ENCODE results near the gene TXNL4A.
"Not testable (repeated sequence)": the region's sequence is repeated elsewhere in the genome, so short reads cannot be mapped to it uniquely, and the experiment has no call there.

The TXNL4A gene

DNA sequence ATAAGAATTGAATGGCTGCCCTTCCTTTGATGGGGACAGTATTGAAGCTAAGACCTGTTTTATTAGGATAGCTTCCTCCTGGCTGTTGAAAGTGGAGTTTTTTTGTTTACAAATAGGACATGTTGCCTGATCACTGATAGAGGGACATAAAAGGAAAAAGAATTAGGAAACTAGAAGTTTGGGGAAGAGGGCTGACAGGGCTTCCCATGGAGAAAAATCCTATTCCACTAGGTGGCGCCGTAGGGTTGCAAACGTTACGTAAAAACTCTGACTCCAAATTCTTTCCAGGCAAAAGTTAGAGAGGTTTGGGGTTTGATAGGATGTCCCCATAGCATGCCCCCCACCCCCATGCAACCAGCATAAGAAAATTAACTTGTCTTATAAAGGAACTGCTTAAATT lies 34.8 kb upstream of the TXNL4A start:
- Histone ChIP-seq H4K20me1 (no peaks in the 10 kb centered on the region), H3K4me1 (no peaks in the 10 kb centered on the region), H3K4me3 (no peak overlapping the region), H3K9me3 (peaks cover 91% of the 10 kb centered on the region), H3K9ac (no peak overlapping the region), H3K4me2 (no peak overlapping the region), H3K36me3 (peaks cover 11% of the 10 kb centered on the region; the same call in 1 of the 2 replicates), H3K27me3 (no peaks in the 10 kb centered on the region), H3K27ac (no peak overlapping the region)
- TF ChIP-seq Cebpa-rat (IDR thresholded peaks at IDR 0.05), result no peak

DNA sequence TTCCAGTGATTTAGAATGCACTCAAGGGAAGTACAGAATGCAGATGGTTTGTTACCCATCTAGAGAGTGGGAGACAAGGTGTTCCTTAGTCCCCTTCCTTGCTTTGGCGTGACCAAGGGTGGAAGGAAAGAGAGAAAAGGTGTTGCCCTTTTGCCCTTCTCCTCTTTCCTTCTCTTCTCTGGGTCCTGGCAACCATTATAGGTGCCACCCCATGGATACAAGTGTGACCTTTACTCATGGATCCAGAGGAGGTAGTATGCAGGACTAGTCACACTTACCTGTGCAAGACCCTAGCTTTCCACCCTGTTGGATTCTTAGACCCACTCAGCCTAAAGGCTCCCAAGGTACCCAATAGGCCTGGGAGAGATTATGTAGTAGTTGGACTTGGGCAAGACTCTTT lies 34.2 kb upstream of the TXNL4A start:
- H3K27me3 ChIP-seq, result no peaks in the 10 kb centered on the region
- no peak overlapping the region for H3K9ac ChIP-seq
- H4K20me1 ChIP-seq, result no peaks in the 10 kb centered on the region
- H3K4me3 ChIP-seq, result peak overlapping the region; percentile 45; the same call in 1 of the 2 replicates
- TF ChIP-seq Cebpa-rat (IDR thresholded peaks at IDR 0.05), result no peak
- H3K36me3 ChIP-seq, result peaks cover 11% of the 10 kb centered on the region; the same call in 1 of the 2 replicates
- no peaks in the 10 kb centered on the region for H3K4me1 ChIP-seq
- peaks cover 91% of the 10 kb centered on the region for H3K9me3 ChIP-seq
- no peak overlapping the region for H3K27ac ChIP-seq
- no peak overlapping the region for H3K4me2 ChIP-seq

DNA sequence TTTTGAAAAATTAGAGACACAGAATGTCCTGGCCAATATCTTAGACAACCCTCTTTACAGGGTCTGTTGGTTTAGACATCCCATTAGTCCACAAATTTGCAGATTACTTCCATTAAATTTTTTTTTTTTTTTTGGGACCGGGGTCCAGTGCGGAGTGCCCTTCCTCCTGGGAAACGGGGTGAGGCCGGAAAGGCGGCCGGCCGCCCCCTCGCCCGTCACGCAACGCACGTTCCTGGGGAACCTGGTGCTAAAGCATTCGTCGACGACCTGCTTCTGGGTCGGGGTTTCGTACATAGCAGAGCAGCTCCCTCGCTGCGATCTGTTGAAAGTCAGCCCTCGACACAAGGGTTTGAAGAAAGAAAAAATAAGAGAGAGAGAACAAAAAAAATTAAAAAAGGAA lies 24.4 kb upstream of the TXNL4A start:
- no peak overlapping the region for H3K27ac ChIP-seq

DNA sequence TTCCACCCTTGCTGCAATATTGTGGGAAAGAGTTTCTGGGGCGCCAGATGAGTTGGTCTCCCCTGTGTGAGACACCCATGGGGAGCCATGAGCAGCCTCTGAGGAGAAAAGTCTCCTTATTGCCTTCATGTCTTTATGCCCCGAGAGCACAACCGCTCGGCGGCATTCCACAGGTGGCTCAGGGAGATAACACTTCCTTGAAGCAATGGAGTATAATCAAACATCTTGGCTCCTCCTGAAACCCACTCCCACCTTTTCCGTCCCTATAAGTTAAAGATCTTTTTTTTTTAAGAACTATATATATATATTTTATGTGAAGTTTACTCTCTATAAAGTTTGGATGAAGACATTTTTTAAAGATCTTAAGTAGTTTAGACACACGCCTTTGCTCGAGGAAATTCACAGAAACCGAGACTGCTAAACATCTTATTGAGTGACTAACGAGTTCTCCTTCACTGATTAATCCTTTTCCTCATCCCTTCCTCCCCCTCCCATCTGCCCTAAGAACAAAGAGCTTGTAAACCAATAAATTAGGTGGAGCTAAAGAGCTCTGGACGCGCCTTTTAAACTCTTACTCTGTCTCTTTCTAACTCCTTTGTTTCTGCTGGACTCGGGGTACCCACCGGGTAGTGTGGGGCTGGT lies 23.3 kb upstream of the TXNL4A start:
- H3K27me3 ChIP-seq, H3K9ac ChIP-seq, H3K4me3 ChIP-seq, H3K4me1 ChIP-seq, H3K27ac ChIP-seq, H4K20me1 ChIP-seq, H3K4me2 ChIP-seq: not testable (repeated sequence)
- Histone ChIP-seq H3K9me3 (peaks cover 43% of the 10 kb centered on the region), H3K36me3 (peaks cover 11% of the 10 kb centered on the region; the same call in 1 of the 2 replicates)

More for the DNA sequence above, 24.4 kb upstream of the TXNL4A start:
- H3K4me1 ChIP-seq, result no peaks in the 10 kb centered on the region
- peaks cover 43% of the 10 kb centered on the region for H3K9me3 ChIP-seq
- H3K27me3 ChIP-seq, result no peaks in the 10 kb centered on the region
- H3K36me3 ChIP-seq, result peaks cover 11% of the 10 kb centered on the region; the same call in 1 of the 2 replicates
- no peak overlapping the region for H3K4me2 ChIP-seq
- no peak for TF ChIP-seq Cebpa-rat (IDR thresholded peaks at IDR 0.05)
- H3K9ac ChIP-seq, result no peak overlapping the region
- no peaks in the 10 kb centered on the region for H4K20me1 ChIP-seq
- no peak overlapping the region for H3K4me3 ChIP-seq

DNA sequence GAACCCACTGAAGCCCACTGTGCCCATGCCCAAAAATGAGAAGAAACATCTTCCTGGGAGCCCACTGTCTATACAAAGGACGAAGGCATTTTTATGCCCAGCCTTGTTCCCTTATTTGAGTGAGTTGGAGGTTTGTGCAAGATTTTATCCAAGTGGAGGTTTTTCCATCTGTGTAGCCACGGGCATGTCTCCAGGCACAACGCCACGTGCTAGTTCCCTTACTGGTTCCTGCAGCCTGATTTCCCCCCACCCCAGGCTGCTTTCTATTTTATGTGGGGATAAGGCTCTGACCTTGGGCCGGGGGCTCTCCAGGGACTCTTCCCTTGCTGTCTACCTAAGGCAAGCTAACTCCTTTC lies 22.2 kb upstream of the TXNL4A start:
- H3K4me2 ChIP-seq, result no peak overlapping the region
- H3K4me3 ChIP-seq, result no peak overlapping the region

DNA sequence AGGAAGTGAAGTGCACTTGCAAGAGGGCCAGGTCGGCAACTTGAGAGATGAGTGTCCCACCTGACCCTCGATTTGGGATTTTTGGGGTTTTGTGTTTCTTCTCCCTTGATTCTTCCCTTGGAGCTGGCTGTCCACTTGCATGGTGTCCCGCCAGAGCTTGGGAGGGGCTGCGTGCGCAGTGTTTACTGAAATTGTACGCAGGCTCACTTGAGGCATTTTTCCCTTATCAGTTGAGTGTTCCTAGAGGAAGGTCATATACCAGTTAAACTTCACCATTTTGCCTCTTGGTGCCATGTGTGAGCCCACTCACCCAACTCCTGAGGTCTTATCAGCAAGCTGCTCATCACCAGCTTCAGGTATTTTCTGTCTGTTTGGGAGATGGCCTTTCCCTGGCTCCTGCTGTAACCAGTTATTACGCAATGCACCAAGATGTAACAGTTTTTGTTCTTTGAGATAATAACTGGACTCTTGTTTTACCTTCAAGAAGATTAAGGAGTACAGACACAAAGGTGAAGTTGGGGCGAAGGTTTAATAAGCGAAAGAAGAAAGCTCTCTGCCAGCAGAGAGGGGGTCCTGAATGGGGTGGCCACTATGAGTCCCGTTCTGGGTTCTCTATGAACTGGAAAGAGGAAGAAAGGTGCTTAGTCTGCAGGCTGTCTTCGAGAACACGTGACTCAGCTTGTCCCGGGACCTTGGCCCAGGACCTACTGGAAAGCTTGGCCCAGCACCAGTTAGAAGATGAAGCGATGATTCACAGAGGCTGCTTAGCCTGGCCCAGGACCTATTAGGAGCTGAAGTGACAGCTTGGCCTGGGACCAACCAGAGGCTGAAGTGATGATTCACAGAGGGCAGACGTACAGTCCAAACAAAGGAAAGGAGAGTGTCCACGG lies 21.5 kb upstream of the TXNL4A start:
- no peak overlapping the region for H3K4me2 ChIP-seq
- peaks cover 11% of the 10 kb centered on the region; the same call in 1 of the 2 replicates for H3K36me3 ChIP-seq
- H3K4me1 ChIP-seq, result no peaks in the 10 kb centered on the region
- H3K4me3 ChIP-seq, result no peak overlapping the region
- no peaks in the 10 kb centered on the region for H4K20me1 ChIP-seq
- no peak overlapping the region for H3K27ac ChIP-seq
- peaks cover 40% of the 10 kb centered on the region for H3K9me3 ChIP-seq
- H3K27me3 ChIP-seq, result no peaks in the 10 kb centered on the region
- peak; percentile 48 for TF ChIP-seq Cebpa-rat (IDR thresholded peaks at IDR 0.05)
- no peak overlapping the region for H3K9ac ChIP-seq

More for the DNA sequence above, 22.2 kb upstream of the TXNL4A start:
- Histone ChIP-seq H3K36me3 (peaks cover 11% of the 10 kb centered on the region; the same call in 1 of the 2 replicates), H3K9ac (no peak overlapping the region), H3K4me1 (no peaks in the 10 kb centered on the region), H4K20me1 (no peaks in the 10 kb centered on the region), H3K9me3 (peaks cover 43% of the 10 kb centered on the region), H3K27ac (no peak overlapping the region), H3K27me3 (no peaks in the 10 kb centered on the region)
- TF ChIP-seq Cebpa-rat (IDR thresholded peaks at IDR 0.05), result no peak

DNA sequence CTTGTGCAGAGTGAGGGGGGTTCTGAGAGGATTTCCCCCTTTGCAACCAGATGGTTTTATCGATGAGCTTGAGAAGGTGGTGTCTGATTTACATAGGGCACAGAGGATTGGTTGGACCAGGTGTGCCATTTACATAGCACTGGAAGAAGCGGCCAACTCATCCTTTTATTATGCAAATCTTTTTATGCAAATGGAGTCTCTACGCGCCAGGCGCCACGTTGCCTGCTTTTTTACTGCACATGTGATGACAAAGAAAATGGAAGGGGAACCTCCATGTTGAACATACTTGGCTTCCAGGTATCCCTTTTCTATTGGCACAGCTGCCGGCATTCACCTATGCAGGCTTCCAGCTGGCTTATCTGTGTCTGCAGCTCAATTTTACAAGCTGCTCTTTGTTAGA lies 18.4 kb upstream of the TXNL4A start:
- Histone ChIP-seq H3K27ac (no peak overlapping the region), H3K9ac (no peak overlapping the region), H3K4me3 (no peak overlapping the region), H3K4me2 (no peak overlapping the region), H3K27me3 (no peaks in the 10 kb centered on the region), H3K36me3 (0 out of 2 replicates have a peak, but pooled peaks cover 11% of the 10 kb centered on the region), H4K20me1 (no peaks in the 10 kb centered on the region), H3K9me3 (peaks cover 28% of the 10 kb centered on the region), H3K4me1 (no peaks in the 10 kb centered on the region)
- no peak for TF ChIP-seq Cebpa-rat (IDR thresholded peaks at IDR 0.05)

DNA sequence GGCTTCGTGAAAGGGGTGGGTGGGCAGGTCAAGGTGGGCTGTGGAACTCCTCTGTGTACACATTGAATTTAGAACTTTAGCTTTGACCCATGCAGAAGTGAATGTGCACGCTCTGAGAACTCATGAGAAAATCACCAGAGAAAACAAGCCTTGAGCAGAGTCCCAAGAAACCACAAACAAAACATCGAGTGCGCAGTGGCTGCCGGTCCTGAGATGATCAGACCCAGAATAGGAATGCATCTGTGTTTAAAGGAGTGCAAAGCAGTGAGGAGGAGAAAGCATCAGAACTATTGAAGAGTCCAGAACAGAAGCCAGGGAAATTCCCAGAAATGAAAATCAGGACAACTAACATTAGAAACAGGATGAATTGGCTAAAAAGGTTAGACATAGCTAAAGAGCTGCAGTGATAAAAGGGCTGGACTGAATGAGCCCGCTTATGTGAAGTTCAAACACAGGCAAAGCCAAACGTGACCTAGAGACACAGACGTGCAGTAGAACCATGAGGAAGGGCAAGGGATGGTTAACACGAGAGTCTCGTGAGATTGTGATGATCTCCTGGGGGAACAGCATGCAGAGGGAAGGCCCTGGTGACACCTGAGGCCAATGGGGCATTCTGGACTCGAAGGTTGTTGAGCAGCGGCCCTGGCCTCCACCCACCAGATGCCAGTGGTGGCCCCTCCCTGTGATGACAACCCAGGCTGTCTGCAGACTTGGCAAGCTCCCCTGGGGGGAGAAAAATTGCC lies 16.4 kb upstream of the TXNL4A start:
- no peak overlapping the region for H3K4me2 ChIP-seq
- H3K9ac ChIP-seq, result no peak overlapping the region
- H3K4me1 ChIP-seq, result no peaks in the 10 kb centered on the region
- H4K20me1 ChIP-seq, result no peaks in the 10 kb centered on the region
- peaks cover 19% of the 10 kb centered on the region; the same call in 1 of the 2 replicates for H3K36me3 ChIP-seq
- H3K4me3 ChIP-seq, result no peak overlapping the region
- no peak for TF ChIP-seq Cebpa-rat (IDR thresholded peaks at IDR 0.05)
- H3K9me3 ChIP-seq, result peaks cover 36% of the 10 kb centered on the region
- H3K27ac ChIP-seq, result no peak overlapping the region
- no peaks in the 10 kb centered on the region for H3K27me3 ChIP-seq

DNA sequence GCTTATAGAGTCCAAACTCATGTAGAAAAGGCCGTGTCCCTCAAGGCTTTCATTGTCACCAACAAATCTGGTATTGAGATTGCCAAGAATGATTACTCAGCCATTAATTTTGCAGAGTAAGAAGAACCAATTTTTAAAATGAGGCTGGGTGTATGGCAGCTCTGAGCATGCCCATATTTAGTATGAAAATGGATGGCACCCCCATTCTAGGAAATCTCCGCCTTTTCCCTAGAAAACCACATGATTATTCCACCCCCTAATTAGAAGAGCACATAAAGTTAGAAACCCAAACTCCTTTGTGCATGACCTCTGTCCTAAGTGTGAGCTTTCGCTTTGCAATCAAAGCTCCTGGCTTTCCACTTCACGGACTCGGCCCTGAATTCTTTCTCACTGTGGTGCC lies 14.1 kb upstream of the TXNL4A start:
- H3K4me1 ChIP-seq, result no peaks in the 10 kb centered on the region
- H3K27me3 ChIP-seq, result no peaks in the 10 kb centered on the region
- no peaks in the 10 kb centered on the region for H4K20me1 ChIP-seq
- H3K9me3 ChIP-seq, result peaks cover 36% of the 10 kb centered on the region
- TF ChIP-seq Cebpa-rat (IDR thresholded peaks at IDR 0.05), result no peak
- H3K27ac ChIP-seq, result no peak overlapping the region
- no peak overlapping the region for H3K9ac ChIP-seq
- H3K36me3 ChIP-seq, result peaks cover 11% of the 10 kb centered on the region; the same call in 1 of the 2 replicates
- H3K4me3 ChIP-seq, result no peak overlapping the region
- H3K4me2 ChIP-seq, result no peak overlapping the region
